SK-N-SH (cell line): ENCODE results near the gene ADGRG3. TPM values are rescaled to one million over a fixed set of nuclear protein-coding genes. Genes with fewer than 3 reads are reported as not detected.

Experiments used
- CTCF ChIA-PET: fragments of 300-600, 350-600 bp; formaldehyde crosslinking; extraction: SDS; loops from one replicate; lab custom pipeline; 2021; lab: Yijun Ruan, JAX
- POLR2A ChIA-PET: fragments of 350-600 bp; sonication (Branson Sonifier 250); formaldehyde crosslinking; extraction: SDS; loops from one replicate; lab custom pipeline; 2020; ENCODE audit warnings: antibody characterized with exemption, inconsistent platforms; lab: Yijun Ruan, JAX
- DNase-seq: peaks from one replicate; pipeline ENCODE4 v3.0.0; 2012
- H2AFZ ChIP-seq: fragments of 200-600 bp; sonication (generic); 2 replicates; pipeline ENCODE4 v1.8.1; 2016; ENCODE audit warnings: antibody characterized with exemption, mild to moderate bottlenecking, low read depth
- H3F3A ChIP-seq: fragments of 200-600 bp; sonication (generic); replicated peaks from 2 replicates; pipeline ENCODE3; 2016; ENCODE audit warnings: antibody characterized with exemption, mild to moderate bottlenecking; ENCODE audit not compliant: insufficient read depth
- H3K27ac ChIP-seq, 2 experiments: fragments of 200-500 bp in 1 of 2; fragments of 200-600 bp in 1 of 2; sonication (Bioruptor generic) in 1 of 2; sonication (generic), shearing (Covaris generic) in 1 of 2; 2 replicates each; pipeline versions ENCODE4 v1.5.1 to v1.6.1; 2014 to 2016; ENCODE audit warnings: low read depth in 2 of 2, inconsistent platforms in 1 of 2, low read length in 1 of 2, mild to moderate bottlenecking in 1 of 2, mixed read lengths in 1 of 2
- H3K27me3 ChIP-seq: fragments of 200-600 bp; sonication (generic), shearing (Covaris generic); 2 replicates; pipeline ENCODE4 v1.6.1; 2016; ENCODE audit warnings: mixed run types; ENCODE audit not compliant: insufficient read depth
- H3K36me3 ChIP-seq, 2 experiments: fragments of 200-500 bp in 1 of 2; fragments of 200-600 bp in 1 of 2; sonication (Bioruptor generic) in 1 of 2; sonication (generic) in 1 of 2; replicated peaks in 1 of 2; 2 replicates each; pipeline versions ENCODE3 to v1.5.1; 2014 to 2016; ENCODE audit warnings: low read length in 1 of 2, mild to moderate bottlenecking in 1 of 2; ENCODE audit not compliant: insufficient read depth in 2 of 2, control insufficient read depth in 1 of 2
- H3K4me1 ChIP-seq, 2 experiments: fragments of 200-500 bp in 1 of 2; fragments of 200-600 bp in 1 of 2; sonication (Bioruptor generic) in 1 of 2; sonication (generic), shearing (Covaris generic) in 1 of 2; 2 replicates each; pipeline versions ENCODE4 v1.5.1 to v1.6.1; 2014 to 2016; ENCODE audit warnings: low read depth in 1 of 2, low read length in 1 of 2, mixed run types in 1 of 2; ENCODE audit not compliant: insufficient read depth in 2 of 2, control insufficient read depth in 1 of 2
- H3K4me2 ChIP-seq: fragments of 200-600 bp; sonication (generic), shearing (Covaris generic); 2 replicates; pipeline ENCODE4 v1.6.1; 2017; ENCODE audit warnings: mixed run types
- H3K4me3 ChIP-seq, 2 experiments: fragments of 200-500 bp in 1 of 2; fragments of 200-600 bp in 1 of 2; sonication (Bioruptor generic) in 1 of 2; sonication (generic), shearing (Covaris generic) in 1 of 2; 2 replicates each; pipeline versions ENCODE4 v1.5.1 to v1.8.1; 2014 to 2016; ENCODE audit warnings: low read depth in 2 of 2, inconsistent platforms in 1 of 2, low read length in 1 of 2, mild to moderate bottlenecking in 1 of 2, mixed read lengths in 1 of 2, moderate library complexity in 1 of 2
- H3K79me2 ChIP-seq: fragments of 200-600 bp; sonication (generic); 2 replicates; pipeline ENCODE4 v1.8.1; 2017; ENCODE audit warnings: mild to moderate bottlenecking; ENCODE audit not compliant: insufficient read depth
- H3K9ac ChIP-seq: fragments of 200-600 bp; sonication (generic); 2 replicates; pipeline ENCODE4 v1.6.1; 2017; ENCODE audit warnings: mixed run types
- H3K9me2 ChIP-seq: fragments of 200-600 bp; sonication (generic); 2 replicates; pipeline ENCODE4 v1.6.1; 2017; ENCODE audit warnings: mixed run types
- H3K9me3 ChIP-seq: fragments of 200-600 bp; sonication (generic); 2 replicates; pipeline ENCODE4 v1.6.1; 2017; ENCODE audit warnings: mixed run types, mild to moderate bottlenecking, moderate library complexity
- H4K20me1 ChIP-seq: fragments of 200-600 bp; sonication (generic); 2 replicates; pipeline ENCODE4 v1.6.1; 2017; ENCODE audit warnings: mild to moderate bottlenecking, mixed run types; ENCODE audit not compliant: insufficient read depth
- EZH2phosphoT487 ChIP-seq: fragments of 200-600 bp; sonication (generic); IDR thresholded peaks from 2 replicates; pipeline ENCODE4 v1.6.1; 2017; ENCODE audit warnings: low read depth, mixed run types, mild to moderate bottlenecking, antibody characterized with exemption, moderate library complexity, borderline replicate concordance
- FOXJ3 ChIP-seq: sonication (generic); formaldehyde crosslinking; IDR thresholded peaks from 2 replicates; pipeline ENCODE4 v1.5.1; 2020; ENCODE audit warnings: mild to moderate bottlenecking, missing genetic modification reagents
- GATA2 ChIP-seq: sonication (generic); formaldehyde crosslinking; IDR thresholded peaks from 2 replicates; pipeline ENCODE4 v1.5.0; 2020; ENCODE audit warnings: mild to moderate bottlenecking, missing genetic modification reagents
- IRF3 ChIP-seq: fragments of 150-350 bp; IDR thresholded peaks from 2 replicates; pipeline ENCODE4 v1.6.1; 2016; ENCODE audit warnings: mild to moderate bottlenecking, low read depth, low read length
- MXI1 ChIP-seq: IDR thresholded peaks from 2 replicates; pipeline ENCODE4 v1.6.1; 2012; ENCODE audit warnings: mild to moderate bottlenecking, low read depth, low read length, improper control_type of control experiment
- NFIC ChIP-seq: IDR thresholded peaks from 2 replicates; pipeline ENCODE4 v1.4.0; 2012; ENCODE audit warnings: borderline replicate concordance
- RCOR1 ChIP-seq: fragments of 150-350 bp; IDR thresholded peaks from 2 replicates; pipeline ENCODE4 v1.6.1; 2017; ENCODE audit warnings: antibody characterized with exemption, low read length
- REST ChIP-seq: IDR thresholded peaks from 2 replicates; pipeline ENCODE4 v1.6.1; 2012; ENCODE audit warnings: mild to moderate bottlenecking, low read depth, low read length, moderate library complexity
- RFX5 ChIP-seq: IDR thresholded peaks from 2 replicates; pipeline ENCODE4 v1.6.1; 2012; ENCODE audit warnings: mild to moderate bottlenecking, improper control_type of control experiment, low read length
- SIN3A ChIP-seq: IDR thresholded peaks from 2 replicates; pipeline ENCODE4 v1.6.1; 2012; ENCODE audit warnings: low read depth, mild to moderate bottlenecking, low read length, moderate library complexity, borderline replicate concordance
- WGBS: methylation state at CpG from one replicate; pipeline ENCODE4 v1.1.6; 2017; ENCODE audit warnings: low lambda C conversion rate; 5-methylcytosine and 5-hydroxymethylcytosine counted together
- polyA plus RNA-seq, 3 experiments: library from polyadenylated mRNA; depleted of rRNA; stranded (reverse); fragments of >200 nt; gene quantifications; 2 replicates each; pipeline ENCODE4 v1.2.3, GENCODE V29; 2012

ADGRG3 gene
- polyA plus RNA-seq, 1 of the 3 experiments (the other 2 are of a cell fraction): not detected

DNA sequence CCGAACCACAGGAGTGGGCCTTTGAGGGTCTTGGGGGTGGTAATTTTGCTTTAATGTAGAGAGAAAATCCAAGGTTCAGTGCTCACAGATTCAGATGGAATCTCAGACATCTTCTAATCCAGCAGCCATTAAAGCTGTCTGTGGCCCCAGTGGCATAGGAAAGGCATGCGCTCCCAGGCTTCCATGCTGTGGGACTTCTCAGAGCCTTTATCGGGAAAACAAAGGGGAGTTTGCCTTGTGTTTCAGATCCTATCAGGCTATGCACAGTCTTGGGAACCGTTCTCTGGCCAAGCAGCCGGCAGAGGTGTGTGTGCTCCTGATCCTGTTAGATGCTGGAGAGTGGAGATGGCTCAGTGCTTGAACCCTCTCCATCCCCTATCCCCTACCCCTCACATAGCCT lies 31.9 kb upstream of the ADGRG3 start (continued):
- TF ChIP-seq REST (no peak), SIN3A (no peak), MXI1 (no peak), RCOR1 (no peak), EZH2phosphoT487 (no peak), RFX5 (no peak)

GRCh38 chr16:57637020-57637419 lies 31.1 kb upstream of the ADGRG3 start:
- no peaks in the 10 kb centered on the region for H3K9me3 ChIP-seq
- 85% methylated on average over 8 of the region's 8 CpGs for WGBS
- H3K79me2 ChIP-seq: no peaks in the 10 kb centered on the region
- H3K4me1 ChIP-seq: peaks cover 15 to 16% of the 10 kb centered on the region in 2 experiments; a peak in 3 of 4 replicates
- TF ChIP-seq RCOR1 (no peak), SIN3A (no peak), GATA2 (CRISPR knock-in tag) (no peak), IRF3 (no peak), REST (no peak), FOXJ3 (no peak), NFIC (no peak), EZH2phosphoT487 (no peak), RFX5 (no peak)
- ChIA-PET CTCF (interaction anchor here (1.0 to 8.5 kb wide), 6 partner anchors 9 to 60 kb away, joined by 3 to 101 read pairs (median 6); partner anchors contain the start of gene ADGRG1), POLR2A (no interaction called here)
- no peak overlapping the region for H3K4me2 ChIP-seq
- no peak overlapping the region for H2AFZ ChIP-seq
- H3K36me3 ChIP-seq: no peaks in the 10 kb centered on the region
- no peak for DNase-seq
- H3F3A ChIP-seq: no peaks in the 10 kb centered on the region
- H3K27ac ChIP-seq: no peak overlapping the region
- H4K20me1 ChIP-seq: no peaks in the 10 kb centered on the region
- H3K9ac ChIP-seq: no peak overlapping the region
- no peaks in the 10 kb centered on the region for H3K27me3 ChIP-seq
- H3K4me3 ChIP-seq: no peak overlapping the region
- H3K9me2 ChIP-seq: no peaks in the 10 kb centered on the region
